Measurements from ENCODE around the gene CCSER1.

Gene CCSER1

GRCh38 chr4:90753068-90753467, 625.9 kb downstream of the CCSER1 start:
- no peaks in the 10 kb centered on the region for H3K27me3 ChIP-seq
- no peak overlapping the region for H3K4me3 ChIP-seq (ENCODE audit: low read depth, low read length)
- H3K9me3 ChIP-seq: no peaks in the 10 kb centered on the region
- no peak for TF ChIP-seq CTCF (IDR thresholded peaks at IDR 0.05; ENCODE audit: low read depth, low read length)
- H3K4me1 ChIP-seq: peaks cover 4% of the 10 kb centered on the region; the same call in 1 of the 2 replicates
- H3K36me3 ChIP-seq: no peaks in the 10 kb centered on the region
- DNase-seq: no peak

- Histone ChIP-seq H3K4me3 (ENCODE audit: low read depth, low read length) (no peak overlapping the region), H3K27me3 (no peaks in the 10 kb centered on the region), H3K4me1 (peaks cover 4% of the 10 kb centered on the region; the same call in 1 of the 2 replicates), H3K9me3 (no peaks in the 10 kb centered on the region), H3K36me3 (no peaks in the 10 kb centered on the region)
- no peak for DNase-seq
- TF ChIP-seq CTCF (IDR thresholded peaks at IDR 0.05; ENCODE audit: low read depth, low read length): no peak
Measured at GRCh38 chr4:90757534-90758060, 630.4 kb downstream of the CCSER1 start.

GRCh38 chr4:90760059-90760458, 632.9 kb downstream of the CCSER1 start:
- Histone ChIP-seq H3K4me1 (no peaks in the 10 kb centered on the region), H3K9me3 (no peaks in the 10 kb centered on the region), H3K4me3 (ENCODE audit: low read depth, low read length) (no peak overlapping the region), H3K36me3 (no peaks in the 10 kb centered on the region), H3K27me3 (no peaks in the 10 kb centered on the region)
- no peak for TF ChIP-seq CTCF (IDR thresholded peaks at IDR 0.05; ENCODE audit: low read depth, low read length)
- no peak for DNase-seq

- no peak overlapping the region for H3K4me3 ChIP-seq (ENCODE audit: low read depth, low read length)
- H3K36me3 ChIP-seq: no peaks in the 10 kb centered on the region
- no peak for DNase-seq
- H3K27me3 ChIP-seq: no peaks in the 10 kb centered on the region
- no peak for TF ChIP-seq CTCF (IDR thresholded peaks at IDR 0.05; ENCODE audit: low read depth, low read length)
- no peaks in the 10 kb centered on the region; the same call in 1 of the 2 replicates for H3K4me1 ChIP-seq
- H3K9me3 ChIP-seq: no peaks in the 10 kb centered on the region
Measured at GRCh38 chr4:90766837-90767236, 639.6 kb downstream of the CCSER1 start.

GRCh38 chr4:90769251-90769650, 642.1 kb downstream of the CCSER1 start:
- Histone ChIP-seq H3K4me1 (no peaks in the 10 kb centered on the region; the same call in 1 of the 2 replicates), H3K27me3 (no peaks in the 10 kb centered on the region), H3K36me3 (no peaks in the 10 kb centered on the region), H3K4me3 (ENCODE audit: low read depth, low read length) (no peak overlapping the region), H3K9me3 (no peaks in the 10 kb centered on the region)
- no peak for TF ChIP-seq CTCF (IDR thresholded peaks at IDR 0.05; ENCODE audit: low read depth, low read length)
- peak; percentile 30 for DNase-seq

- DNase-seq: no peak
- H3K27me3 ChIP-seq: no peaks in the 10 kb centered on the region
- H3K4me3 ChIP-seq (ENCODE audit: low read depth, low read length): no peak overlapping the region
- H3K9me3 ChIP-seq: no peaks in the 10 kb centered on the region
- no peaks in the 10 kb centered on the region for H3K4me1 ChIP-seq
- no peak for TF ChIP-seq CTCF (IDR thresholded peaks at IDR 0.05; ENCODE audit: low read depth, low read length)
- no peaks in the 10 kb centered on the region for H3K36me3 ChIP-seq
Measured at GRCh38 chr4:90780193-90780592, 653.0 kb downstream of the CCSER1 start.

Measured in BE2C (cell line).